Transverse colon (tissue), 4 donors: Measurements from ENCODE around the gene CHCHD6.

ENCODE experiments used
- CTCF ChIP-seq, 5 experiments: fragments of 200-600 bp in 3 of 5; fragments of 450-650 bp in 2 of 5; sonication (generic) in 3 of 5; IDR thresholded peaks; 1 replicate in 2 of 5; 2 replicates in 3 of 5; pipeline ENCODE4 v1.5.1; 2016 to 2017; ENCODE audit warnings: antibody characterized with exemption in 5 of 5, inconsistent platforms in 3 of 5, mild to moderate bottlenecking in 2 of 5, moderate library complexity in 1 of 5
- EP300 ChIP-seq: sonication (generic); formaldehyde crosslinking; IDR thresholded peaks from one replicate; pipeline ENCODE4 v1.6.1; 2017; ENCODE audit warnings: antibody characterized with exemption, low read depth
- POLR2A ChIP-seq: fragments of 450-650 bp; IDR thresholded peaks from one replicate; pipeline ENCODE4 v1.6.1; 2016; ENCODE audit warnings: antibody characterized with exemption, mild to moderate bottlenecking, moderate library complexity
- POLR2AphosphoS5 ChIP-seq, 3 donors: sonication (generic); formaldehyde crosslinking; IDR thresholded peaks; one replicate each; pipeline ENCODE4 v1.6.1; 2016; ENCODE audit warnings: antibody characterized with exemption in 3 of 3

GRCh38 chr3:126888186-126888760 lies 184.2 kb downstream of the CHCHD6 start:
- TF ChIP-seq POLR2AphosphoS5 (IDR thresholded peaks at IDR 0.05) (no peak), POLR2A (no peak), CTCF (IDR thresholded peaks at IDR 0.05) (no peak), EP300 (no peak)
